Gastroesophageal sphincter (tissue), 4 donors: ENCODE data around the gene STX12. TPM values are rescaled to one million over a fixed set of nuclear protein-coding genes. Genes with fewer than 3 reads are reported as not detected.

Experiments
- ATAC-seq: fragments of 150-250 bp; one replicate; pipeline ENCODE4 v1.9.1; 2016; ENCODE audit warnings: mild to moderate bottlenecking, moderate library complexity
- H3K27ac ChIP-seq, 4 donors: fragments of 200-600 bp; sonication (generic) in 3 of 4; 1 replicate in 3 of 4; 2 replicates in 1 of 4; pipeline ENCODE4 v1.5.1; 2016 to 2019
- H3K27me3 ChIP-seq: fragments of 200-600 bp; sonication (generic); one replicate; pipeline ENCODE4 v1.5.1; 2019
- H3K36me3 ChIP-seq, 2 donors: fragments of 200-600 bp; sonication (generic); one replicate each; pipeline ENCODE4 v1.5.1; 2019; ENCODE audit warnings: control low read depth in 1 of 2
- H3K4me1 ChIP-seq, 3 donors: fragments of 200-600 bp; sonication (generic); 1 replicate in 2 of 3; 2 replicates in 1 of 3; pipeline ENCODE4 v1.5.1; 2016 to 2019; ENCODE audit warnings: control low read depth in 2 of 3
- H3K4me3 ChIP-seq, 2 donors: fragments of 200-600 bp; sonication (generic); one replicate each; pipeline ENCODE4 v1.5.1; 2019; ENCODE audit warnings: mild to moderate bottlenecking in 1 of 2, moderate library complexity in 1 of 2
- H3K9me3 ChIP-seq, 3 donors: fragments of 200-600 bp; sonication (generic); one replicate each; pipeline ENCODE4 v1.5.1; 2017 to 2019; ENCODE audit warnings: control low read depth in 2 of 3
- EP300 ChIP-seq: sonication (generic); formaldehyde crosslinking; IDR thresholded peaks from one replicate; pipeline ENCODE4 v1.6.1; 2017; ENCODE audit warnings: antibody characterized with exemption, mild to moderate bottlenecking
- POLR2A ChIP-seq, 2 donors: fragments of 450-650 bp; IDR thresholded peaks; one replicate each; pipeline ENCODE4 v1.6.1; 2017; ENCODE audit warnings: antibody characterized with exemption in 2 of 2, mild to moderate bottlenecking in 2 of 2, moderate library complexity in 1 of 2
- POLR2AphosphoS5 ChIP-seq: sonication (generic); formaldehyde crosslinking; IDR thresholded peaks from one replicate; pipeline ENCODE4 v1.6.1; 2017; ENCODE audit warnings: antibody characterized with exemption
- WGBS, 2 donors: methylation state at CpG; one replicate each; pipeline ENCODE4 v1.1.5; 2018; ENCODE audit warnings: low coverage in 1 of 2; 5-methylcytosine and 5-hydroxymethylcytosine counted together
- total RNA-seq, 4 donors: library from RNA; depleted of rRNA; stranded (reverse); fragments of >200 nt; gene quantifications; one replicate each; pipeline ENCODE4 v1.1.0, GENCODE V29; 2016
- TF ChIP-seq, protein P1 (sequence below), 4 experiments: fragments of 200-600 bp in 2 of 4; fragments of 450-650 bp in 2 of 4; sonication (generic) in 1 of 4; IDR thresholded peaks; one replicate each; pipeline ENCODE4 v1.5.1; 2017 to 2019; ENCODE audit warnings: antibody characterized with exemption in 4 of 4, mild to moderate bottlenecking in 2 of 4, moderate library complexity in 2 of 4

The STX12 gene
- total RNA-seq, result 10 to 100 TPM; 50.6 to 76.9 (median 68.3) TPM

DNA sequence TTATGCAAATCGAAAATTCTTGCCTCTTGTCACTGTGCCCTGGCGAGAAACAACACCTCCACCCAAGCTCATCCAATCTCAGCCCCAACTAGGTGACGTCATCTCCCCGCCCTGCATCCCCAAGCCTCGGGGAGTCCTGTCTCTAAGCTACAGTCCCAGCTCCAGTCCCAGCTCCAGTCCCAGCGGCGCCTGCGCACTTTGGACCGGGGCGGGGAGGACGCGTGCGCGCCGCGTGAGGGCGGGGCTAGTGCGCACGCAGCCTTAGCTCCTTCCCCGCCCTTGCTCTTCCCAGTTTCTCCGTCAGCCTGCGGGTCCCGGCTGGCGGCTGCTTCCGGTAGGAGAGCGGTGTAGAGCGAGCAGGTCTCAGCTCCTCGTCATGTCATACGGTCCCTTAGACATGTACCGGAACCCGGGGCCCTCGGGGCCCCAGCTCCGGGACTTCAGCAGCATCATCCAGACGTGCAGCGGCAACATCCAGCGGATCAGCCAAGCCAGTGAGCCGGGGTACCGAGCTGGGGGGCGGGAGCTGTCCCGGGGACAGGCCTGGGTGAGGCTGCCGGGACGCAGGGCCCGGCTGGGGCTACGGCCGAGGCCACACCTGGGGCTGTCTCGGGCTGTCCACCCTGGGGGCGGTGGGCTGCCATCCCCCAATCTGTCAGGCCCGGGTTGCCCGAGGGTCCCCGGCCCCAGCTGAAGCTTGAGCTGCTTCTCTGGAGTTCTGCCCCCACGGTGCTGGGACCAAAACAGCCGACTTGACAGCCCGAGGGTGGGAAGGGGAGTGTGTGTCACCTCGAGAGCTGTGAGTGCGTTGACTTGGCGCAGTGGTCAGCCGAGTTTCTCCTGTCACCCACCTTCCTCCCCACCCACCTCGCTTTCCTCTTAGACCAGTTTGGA, at the start of gene STX12:
Gene STX12, plus strand, starts transcription at position 288 of the 894 bp plus-strand sequence. Its CDS starts 89 bp downstream, at position 377.
- Histone ChIP-seq H3K4me3 (peak within 1 kb of the TSS; percentile 69 to 91), H3K36me3 (peaks cover 0 to 20% of the 10 kb centered on the region in 2 donors), H3K27ac (peak within 1 kb of the TSS; percentile 95 to 98 (median 96)), H3K4me1 (peaks cover 2 to 43% (median 10%) of the 10 kb centered on the region in 3 donors), H3K9me3 (no peaks in the 10 kb centered on the region), H3K27me3 (no peaks in the 10 kb centered on the region)
- no peak for TF ChIP-seq EP300
- peak; percentile 98 for TF ChIP-seq POLR2AphosphoS5
- peak; percentile 88 to 89 for TF ChIP-seq POLR2A (IDR thresholded peaks at IDR 0.05)
- TF ChIP-seq, protein P1, sequence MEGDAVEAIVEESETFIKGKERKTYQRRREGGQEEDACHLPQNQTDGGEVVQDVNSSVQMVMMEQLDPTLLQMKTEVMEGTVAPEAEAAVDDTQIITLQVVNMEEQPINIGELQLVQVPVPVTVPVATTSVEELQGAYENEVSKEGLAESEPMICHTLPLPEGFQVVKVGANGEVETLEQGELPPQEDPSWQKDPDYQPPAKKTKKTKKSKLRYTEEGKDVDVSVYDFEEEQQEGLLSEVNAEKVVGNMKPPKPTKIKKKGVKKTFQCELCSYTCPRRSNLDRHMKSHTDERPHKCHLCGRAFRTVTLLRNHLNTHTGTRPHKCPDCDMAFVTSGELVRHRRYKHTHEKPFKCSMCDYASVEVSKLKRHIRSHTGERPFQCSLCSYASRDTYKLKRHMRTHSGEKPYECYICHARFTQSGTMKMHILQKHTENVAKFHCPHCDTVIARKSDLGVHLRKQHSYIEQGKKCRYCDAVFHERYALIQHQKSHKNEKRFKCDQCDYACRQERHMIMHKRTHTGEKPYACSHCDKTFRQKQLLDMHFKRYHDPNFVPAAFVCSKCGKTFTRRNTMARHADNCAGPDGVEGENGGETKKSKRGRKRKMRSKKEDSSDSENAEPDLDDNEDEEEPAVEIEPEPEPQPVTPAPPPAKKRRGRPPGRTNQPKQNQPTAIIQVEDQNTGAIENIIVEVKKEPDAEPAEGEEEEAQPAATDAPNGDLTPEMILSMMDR (IDR thresholded peaks at IDR 0.05), result peak in 2 of 4 experiments; percentile 8 to 15
- 0 to 2% methylated on average over 7 to 11 of the region's 58 CpGs for WGBS, 2 donors
- peak; percentile 98 for ATAC-seq

DNA sequence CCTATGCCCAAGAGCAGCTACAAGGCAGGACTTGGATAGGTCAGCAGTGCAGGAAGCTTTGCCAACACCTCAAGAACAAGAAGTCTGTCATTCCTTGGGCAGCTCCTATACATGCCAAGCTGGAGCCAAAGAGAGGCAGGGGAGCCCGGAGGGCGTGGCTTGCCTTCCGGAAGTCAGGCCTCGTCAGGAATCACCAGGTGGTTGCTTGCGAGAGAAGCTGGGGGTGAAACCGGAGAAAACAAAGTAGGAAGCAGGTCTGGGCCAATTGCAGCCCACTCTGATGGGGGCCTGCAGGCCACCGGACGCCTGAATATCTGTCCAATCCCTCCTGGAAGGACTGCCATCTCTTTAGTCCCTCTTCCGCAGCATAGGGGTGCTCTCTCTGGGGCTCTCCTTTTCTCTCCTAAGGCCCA, 48.1 kb upstream of the STX12 start:
- 40 to 70% methylated on average over 1 to 5 of the region's 9 CpGs for WGBS, 2 donors
- ATAC-seq, result no peak
- H3K4me1 ChIP-seq, result peaks cover 0 to 42% (median 4%) of the 10 kb centered on the region in 3 donors
- peak overlapping the region; percentile 25 to 100 (median 94) for H3K27ac ChIP-seq
- TF ChIP-seq EP300, result no peak
- TF ChIP-seq, protein P1 (IDR thresholded peaks at IDR 0.05), result no peak
- TF ChIP-seq POLR2AphosphoS5, result no peak
- no peak for TF ChIP-seq POLR2A (IDR thresholded peaks at IDR 0.05)
- H3K27me3 ChIP-seq, result no peaks in the 10 kb centered on the region
- H3K9me3 ChIP-seq, result no peaks in the 10 kb centered on the region
- peaks cover 0 to 21% of the 10 kb centered on the region in 2 donors for H3K36me3 ChIP-seq
- peak overlapping the region; percentile 23 to 99 for H3K4me3 ChIP-seq

DNA sequence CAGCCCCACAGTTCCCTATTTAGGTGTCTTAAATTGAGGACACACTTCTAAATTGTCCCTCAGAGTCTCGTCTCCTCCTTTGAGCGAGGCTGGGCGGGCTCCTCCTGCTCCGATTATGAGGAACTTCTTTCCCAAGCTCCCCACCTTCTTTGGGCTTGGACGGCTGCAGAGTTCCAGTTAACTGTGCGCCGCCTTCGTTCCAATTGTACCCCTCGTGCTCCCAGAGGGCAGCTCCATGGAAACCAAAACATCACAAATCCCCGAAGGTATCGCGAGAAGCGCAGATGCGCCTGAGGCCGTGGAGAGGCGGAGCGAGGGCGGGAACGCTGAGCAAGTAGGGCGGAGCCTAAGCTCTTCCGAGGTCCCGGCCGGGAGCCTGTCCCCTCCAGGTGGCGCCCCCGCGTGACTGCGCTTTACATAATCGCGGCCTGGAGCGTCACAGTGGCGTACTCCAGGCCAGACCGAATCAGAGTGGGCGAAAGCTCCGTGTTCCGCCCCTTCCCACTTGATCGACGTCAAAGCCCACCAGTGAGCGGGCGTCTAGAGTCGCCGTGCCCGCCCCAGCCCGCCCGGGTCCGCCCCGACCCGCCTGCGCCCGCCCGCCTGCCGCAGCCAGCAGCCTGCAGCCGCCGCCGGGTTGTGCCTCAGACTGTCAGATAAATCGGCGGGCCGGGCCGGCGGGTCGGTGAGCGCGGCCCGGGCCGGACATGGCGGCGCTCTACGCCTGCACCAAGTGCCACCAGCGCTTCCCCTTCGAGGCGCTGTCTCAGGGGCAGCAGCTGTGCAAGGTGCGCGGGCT, 47.4 kb upstream of the STX12 start, which contains the start of gene FAM76A:
Gene FAM76A, plus strand, starts transcription at position 588 of the 799 bp plus-strand sequence. Its CDS starts 120 bp downstream, at position 708.
- H3K4me3 ChIP-seq, result peak within 1 kb of the TSS; percentile 94 to 99
- peak; percentile 71 for TF ChIP-seq POLR2AphosphoS5
- TF ChIP-seq EP300, result no peak
- peak; percentile 85 to 88 for TF ChIP-seq POLR2A (IDR thresholded peaks at IDR 0.05)
- TF ChIP-seq, protein P1 (IDR thresholded peaks at IDR 0.05), result peak in 3 of 4 experiments; percentile 28 to 38 (median 36)
- ATAC-seq, result peak; percentile 98
- H3K9me3 ChIP-seq, result no peaks in the 10 kb centered on the region
- peak within 1 kb of the TSS; percentile 89 to 100 (median 96) for H3K27ac ChIP-seq
- 0 to 4% methylated on average over 4 to 9 of the region's 72 CpGs for WGBS, 2 donors
- H3K27me3 ChIP-seq, result no peaks in the 10 kb centered on the region
- H3K36me3 ChIP-seq, result peaks cover 0 to 26% of the 10 kb centered on the region in 2 donors
- H3K4me1 ChIP-seq, result peaks cover 0 to 42% (median 4%) of the 10 kb centered on the region in 3 donors

- 0% methylated on average over 1 to 5 of the region's 46 CpGs for WGBS, 2 donors
- Histone ChIP-seq H3K27ac (peak overlapping the region; percentile 89 to 100 (median 96)), H3K4me1 (peaks cover 0 to 42% (median 4%) of the 10 kb centered on the region in 3 donors), H3K9me3 (no peaks in the 10 kb centered on the region), H3K4me3 (peak overlapping the region; percentile 94 to 99), H3K27me3 (no peaks in the 10 kb centered on the region), H3K36me3 (peaks cover 0 to 26% of the 10 kb centered on the region in 2 donors)
- TF ChIP-seq, protein P1 (IDR thresholded peaks at IDR 0.05), result peak in 1 of 4 experiments; percentile 7
- no peak for TF ChIP-seq POLR2A (IDR thresholded peaks at IDR 0.05)
- peak; percentile 8 for ATAC-seq
Measured at GRCh38 chr1:27726173-27727044, 46.6 kb upstream of the STX12 start.
